ENCODE measurements around the gene CAP2. TPM values are rescaled to one million over a fixed set of nuclear protein-coding genes. Genes with fewer than 3 reads are reported as not detected.
"Not testable (repeated sequence)": the region's sequence is repeated elsewhere in the genome, so short reads cannot be mapped to it uniquely, and the experiment has no call there.

CAP2 gene
- total and polyA plus RNA-seq, 2 donors (not counting 1 experiment from before 2014, with no cell fraction given) = 8.6 to 38.1 TPM

DNA sequence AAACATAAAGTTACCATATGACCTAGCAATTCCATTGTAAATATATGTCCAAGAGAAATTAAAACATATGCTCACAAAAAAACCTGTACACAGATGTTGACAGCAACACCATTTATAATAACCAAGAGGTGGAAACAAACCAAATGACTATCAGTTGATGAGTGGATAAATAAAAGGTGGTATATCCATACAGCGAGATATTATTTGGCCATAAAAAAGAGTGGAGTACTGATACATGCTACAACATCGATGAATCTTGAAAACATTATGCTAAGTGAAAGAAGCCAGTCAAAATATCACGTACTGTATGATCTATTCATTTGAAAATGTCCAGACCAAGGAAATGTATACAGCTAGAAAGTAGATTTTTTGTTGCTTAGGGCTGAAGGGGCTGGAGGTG lies 2.9 kb downstream of the CAP2 start:
- no peak overlapping the region for H3K4me2 ChIP-seq (ENCODE audit: extremely low read depth, insufficient read depth, low read length)
- no peaks in the 10 kb centered on the region for H4K20me1 ChIP-seq (ENCODE audit: control insufficient read depth, extremely low read depth, insufficient read depth, low read length)
- H2AFZ ChIP-seq (ENCODE audit: low read length) = no peak overlapping the region
- peaks cover 6% of the 10 kb centered on the region for H3K4me1 ChIP-seq (ENCODE audit: control insufficient read depth, extremely low read depth, insufficient read depth, low read length)
- H3K27ac ChIP-seq (ENCODE audit: insufficient read depth, low read length) = no peak overlapping the region
- H3K9ac ChIP-seq (ENCODE audit: insufficient read depth, low read length) = no peak overlapping the region
- DNase-seq (ENCODE audit: low read depth in 2 of 2) = no peak
- TF ChIP-seq, protein P1, sequence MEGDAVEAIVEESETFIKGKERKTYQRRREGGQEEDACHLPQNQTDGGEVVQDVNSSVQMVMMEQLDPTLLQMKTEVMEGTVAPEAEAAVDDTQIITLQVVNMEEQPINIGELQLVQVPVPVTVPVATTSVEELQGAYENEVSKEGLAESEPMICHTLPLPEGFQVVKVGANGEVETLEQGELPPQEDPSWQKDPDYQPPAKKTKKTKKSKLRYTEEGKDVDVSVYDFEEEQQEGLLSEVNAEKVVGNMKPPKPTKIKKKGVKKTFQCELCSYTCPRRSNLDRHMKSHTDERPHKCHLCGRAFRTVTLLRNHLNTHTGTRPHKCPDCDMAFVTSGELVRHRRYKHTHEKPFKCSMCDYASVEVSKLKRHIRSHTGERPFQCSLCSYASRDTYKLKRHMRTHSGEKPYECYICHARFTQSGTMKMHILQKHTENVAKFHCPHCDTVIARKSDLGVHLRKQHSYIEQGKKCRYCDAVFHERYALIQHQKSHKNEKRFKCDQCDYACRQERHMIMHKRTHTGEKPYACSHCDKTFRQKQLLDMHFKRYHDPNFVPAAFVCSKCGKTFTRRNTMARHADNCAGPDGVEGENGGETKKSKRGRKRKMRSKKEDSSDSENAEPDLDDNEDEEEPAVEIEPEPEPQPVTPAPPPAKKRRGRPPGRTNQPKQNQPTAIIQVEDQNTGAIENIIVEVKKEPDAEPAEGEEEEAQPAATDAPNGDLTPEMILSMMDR (conservative IDR thresholded peaks at IDR 0.05 in 1 of 2, IDR thresholded peaks at IDR 0.05 in 1 of 2; ENCODE audit: low read depth in 1 of 2, low read length in 2 of 2) = no peak
- no peak for TF ChIP-seq EZH2 (IDR thresholded peaks at IDR 0.05; ENCODE audit: low read length, missing control alignments)
- no peaks in the 10 kb centered on the region for H3K9me3 ChIP-seq (ENCODE audit: control insufficient read depth, insufficient read depth, low read depth, low read length)
- H3K4me3 ChIP-seq (replicated peaks in 1 of 4; ENCODE audit: control extremely low read depth in 1 of 4, insufficient read depth in 1 of 4, low read depth in 3 of 4, low read length in 4 of 4) = no peak overlapping the region
- no peaks in the 10 kb centered on the region for H3K36me3 ChIP-seq (ENCODE audit: control insufficient read depth, insufficient read depth, low read length)
- peaks cover 2% of the 10 kb centered on the region for H3K79me2 ChIP-seq (ENCODE audit: control insufficient read depth, insufficient read depth, low read length)
- H3K27me3 ChIP-seq (ENCODE audit: control insufficient read depth, insufficient read depth, low read length) = no peaks in the 10 kb centered on the region

DNA sequence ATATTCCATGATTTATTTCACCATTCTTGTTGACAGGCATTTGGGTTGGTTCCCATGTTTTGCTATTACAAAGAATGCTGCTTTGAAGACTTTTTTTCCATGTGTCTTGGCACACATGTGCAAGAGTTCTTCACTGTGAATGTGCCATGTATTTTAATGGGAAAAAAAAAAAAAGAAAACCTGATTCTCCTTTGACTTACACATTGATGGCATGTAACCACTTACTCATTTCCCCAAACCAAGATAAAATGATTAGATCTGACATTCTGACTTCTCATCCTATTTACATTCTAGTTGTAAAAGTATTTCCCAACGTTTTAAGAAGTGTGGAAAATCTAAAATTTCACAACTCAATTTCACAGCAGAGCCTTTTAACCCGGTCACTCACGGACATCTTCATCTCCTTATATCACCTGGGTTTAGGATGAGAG lies 4.4 kb downstream of the CAP2 start:
- no peaks in the 10 kb centered on the region for H3K27me3 ChIP-seq (ENCODE audit: control insufficient read depth, insufficient read depth, low read length)
- H3K36me3 ChIP-seq (ENCODE audit: control insufficient read depth, insufficient read depth, low read length) = no peaks in the 10 kb centered on the region
- H4K20me1 ChIP-seq (ENCODE audit: control insufficient read depth, extremely low read depth, insufficient read depth, low read length) = no peaks in the 10 kb centered on the region
- no peaks in the 10 kb centered on the region for H3K9me3 ChIP-seq (ENCODE audit: control insufficient read depth, insufficient read depth, low read depth, low read length)
- no peak overlapping the region for H3K9ac ChIP-seq (ENCODE audit: insufficient read depth, low read length)
- H2AFZ ChIP-seq (ENCODE audit: low read length) = no peak overlapping the region
- DNase-seq (ENCODE audit: low read depth in 2 of 2) = peak; percentile 30 to 44
- H3K4me3 ChIP-seq (replicated peaks in 1 of 4; ENCODE audit: control extremely low read depth in 1 of 4, insufficient read depth in 1 of 4, low read depth in 3 of 4, low read length in 4 of 4) = no peak overlapping the region
- H3K4me1 ChIP-seq (ENCODE audit: control insufficient read depth, extremely low read depth, insufficient read depth, low read length) = peaks cover 2% of the 10 kb centered on the region
- no peak overlapping the region for H3K27ac ChIP-seq (ENCODE audit: insufficient read depth, low read length)
- no peak overlapping the region for H3K4me2 ChIP-seq (ENCODE audit: extremely low read depth, insufficient read depth, low read length)
- peaks cover 2% of the 10 kb centered on the region for H3K79me2 ChIP-seq (ENCODE audit: control insufficient read depth, insufficient read depth, low read length)
- TF ChIP-seq EZH2 (IDR thresholded peaks at IDR 0.05; ENCODE audit: low read length, missing control alignments) = no peak
- TF ChIP-seq, protein P1 (conservative IDR thresholded peaks at IDR 0.05 in 1 of 2, IDR thresholded peaks at IDR 0.05 in 1 of 2; ENCODE audit: low read depth in 1 of 2, low read length in 2 of 2) = no peak

DNA sequence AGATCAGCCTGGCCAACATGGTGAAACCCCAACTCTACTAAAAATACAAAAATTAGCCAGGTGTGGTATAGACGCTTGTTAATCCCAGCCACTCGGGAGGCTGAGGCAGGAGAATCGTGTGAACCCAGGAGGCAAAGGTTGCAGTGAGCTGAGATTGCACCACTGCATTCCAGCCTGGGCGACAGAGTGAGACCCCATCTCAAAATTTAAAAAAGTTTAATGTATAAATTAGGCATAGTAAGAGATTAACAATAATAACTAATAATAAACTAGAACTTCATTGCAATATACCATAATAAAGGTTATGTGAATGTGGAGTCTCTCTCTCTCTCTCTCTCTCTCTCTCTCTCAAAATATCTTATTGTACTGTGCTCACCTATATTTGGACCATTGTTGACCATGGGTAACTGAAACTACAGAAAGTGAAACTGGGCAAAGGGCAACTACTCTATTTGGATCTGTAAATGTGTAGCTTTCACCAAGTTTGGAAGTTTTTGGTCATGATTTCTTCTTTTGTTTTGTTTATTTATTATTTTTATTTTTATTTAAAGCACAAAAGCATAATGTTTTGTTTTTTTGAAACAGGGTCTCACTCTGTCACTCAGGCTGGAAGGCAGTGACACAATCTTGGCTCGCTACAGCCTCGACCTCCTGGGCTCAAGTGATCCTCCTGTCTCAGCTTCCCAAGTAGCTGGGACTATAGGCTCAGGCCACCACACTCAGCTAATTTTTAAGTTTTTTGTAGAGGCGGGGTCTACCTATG lies 12.0 kb downstream of the CAP2 start:
- H3K4me2 ChIP-seq (ENCODE audit: extremely low read depth, insufficient read depth, low read length); DNase-seq (ENCODE audit: low read depth in 2 of 2); H3K27ac ChIP-seq (ENCODE audit: insufficient read depth, low read length); H3K27me3 ChIP-seq (ENCODE audit: control insufficient read depth, insufficient read depth, low read length); H3K79me2 ChIP-seq (ENCODE audit: control insufficient read depth, insufficient read depth, low read length); H3K4me1 ChIP-seq (ENCODE audit: control insufficient read depth, extremely low read depth, insufficient read depth, low read length); H4K20me1 ChIP-seq (ENCODE audit: control insufficient read depth, extremely low read depth, insufficient read depth, low read length); H3K36me3 ChIP-seq (ENCODE audit: control insufficient read depth, insufficient read depth, low read length); H3K9me3 ChIP-seq (ENCODE audit: control insufficient read depth, insufficient read depth, low read depth, low read length); H3K9ac ChIP-seq (ENCODE audit: insufficient read depth, low read length); H2AFZ ChIP-seq (ENCODE audit: low read length); H3K4me3 ChIP-seq (replicated peaks in 1 of 4; ENCODE audit: control extremely low read depth in 1 of 4, insufficient read depth in 1 of 4, low read depth in 3 of 4, low read length in 4 of 4): not testable (repeated sequence)
